NCI-H510A (cell line): Measurements from ENCODE around the gene HOXB3.
"Not testable (repeated sequence)": the region's sequence is repeated elsewhere in the genome, so short reads cannot be mapped to it uniquely, and the experiment has no call there.

Source experiments
- DNase-seq: peaks from one replicate; lab custom pipeline; 2025; lab: John Stamatoyannopoulos, UW

HOXB3 gene

DNA sequence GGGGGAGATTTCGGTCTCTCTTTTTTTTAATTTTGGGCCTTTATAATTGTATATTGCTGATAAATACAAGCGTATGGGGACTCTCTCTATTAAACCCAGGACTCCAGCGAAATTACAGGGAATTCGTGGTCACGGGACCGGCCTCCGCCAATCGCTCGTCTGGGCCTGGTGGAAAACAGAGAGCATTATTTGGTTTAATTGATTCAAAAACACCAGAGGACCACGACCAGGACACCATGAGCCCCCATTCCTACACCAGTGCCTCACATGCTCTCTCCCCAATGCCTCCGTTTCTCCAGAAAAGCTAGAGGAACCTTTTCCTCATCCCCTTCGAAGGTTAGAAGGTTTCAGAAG is 45.0 kb downstream of the HOXB3 start, which contains the start of gene HOXB2:
Gene HOXB2 (minus strand): TSS at position 88 of the 354 bp plus-strand sequence. CDS start 198 bp downstream, outside the sequence.
- no peak for DNase-seq

DNA sequence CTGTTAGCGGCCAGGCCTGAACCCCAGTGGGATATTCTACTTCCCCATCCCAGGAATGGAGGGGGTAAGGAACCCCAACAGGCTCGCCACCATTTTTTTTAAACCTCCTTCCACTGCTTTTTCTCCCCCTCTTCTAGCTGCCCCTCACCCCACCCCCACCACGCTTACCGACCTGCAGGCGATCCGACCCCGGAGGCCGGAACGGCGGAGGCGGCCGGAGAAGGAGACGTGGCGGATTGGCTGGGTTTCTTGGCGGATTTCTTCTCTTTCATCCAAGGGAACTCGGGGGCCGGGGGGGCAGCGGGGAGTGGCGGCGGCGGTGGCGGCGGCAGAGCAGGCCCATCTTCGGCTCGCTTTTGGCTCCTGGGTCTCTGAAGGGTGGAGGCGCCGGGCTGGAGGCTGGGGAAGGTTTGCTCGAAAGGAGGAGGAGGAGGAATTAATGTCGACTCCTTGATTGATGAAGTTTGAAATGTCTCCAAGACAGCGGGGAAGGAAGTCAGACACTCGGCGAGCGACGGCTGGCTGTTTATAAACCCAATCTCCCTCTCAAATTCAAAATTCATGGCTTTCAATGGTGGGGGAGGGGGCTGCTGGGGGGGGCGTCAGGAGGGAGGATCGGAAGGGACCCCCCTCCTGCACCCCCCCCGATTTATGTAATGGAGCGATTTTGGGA is 45.6 kb downstream of the HOXB3 start:
- no peak for DNase-seq

DNA sequence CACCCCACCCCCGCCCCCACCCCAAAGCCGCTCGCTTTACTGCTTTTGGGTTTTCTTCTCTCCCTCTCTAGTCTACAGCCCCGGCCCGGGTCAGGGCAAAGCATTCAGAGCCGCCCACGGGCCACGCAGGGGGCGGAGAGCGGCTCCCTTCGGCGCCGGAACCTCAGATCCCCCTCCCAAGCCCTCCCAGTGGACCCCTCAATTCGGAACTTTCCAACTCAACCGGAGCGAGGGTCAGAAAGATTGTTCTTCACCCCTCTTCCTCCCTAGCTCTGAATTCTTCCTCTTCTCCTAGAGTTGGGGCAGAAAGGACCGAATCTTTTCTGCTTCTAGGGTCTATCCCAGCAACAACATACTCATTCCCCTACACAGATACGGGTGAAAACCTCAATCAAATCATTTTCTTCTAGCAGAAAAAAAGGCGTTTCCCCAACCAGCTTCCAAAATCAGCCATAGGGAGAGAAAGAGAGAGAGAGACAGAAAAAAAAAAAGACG is 46.1 kb downstream of the HOXB3 start:
- no peak for DNase-seq

DNA sequence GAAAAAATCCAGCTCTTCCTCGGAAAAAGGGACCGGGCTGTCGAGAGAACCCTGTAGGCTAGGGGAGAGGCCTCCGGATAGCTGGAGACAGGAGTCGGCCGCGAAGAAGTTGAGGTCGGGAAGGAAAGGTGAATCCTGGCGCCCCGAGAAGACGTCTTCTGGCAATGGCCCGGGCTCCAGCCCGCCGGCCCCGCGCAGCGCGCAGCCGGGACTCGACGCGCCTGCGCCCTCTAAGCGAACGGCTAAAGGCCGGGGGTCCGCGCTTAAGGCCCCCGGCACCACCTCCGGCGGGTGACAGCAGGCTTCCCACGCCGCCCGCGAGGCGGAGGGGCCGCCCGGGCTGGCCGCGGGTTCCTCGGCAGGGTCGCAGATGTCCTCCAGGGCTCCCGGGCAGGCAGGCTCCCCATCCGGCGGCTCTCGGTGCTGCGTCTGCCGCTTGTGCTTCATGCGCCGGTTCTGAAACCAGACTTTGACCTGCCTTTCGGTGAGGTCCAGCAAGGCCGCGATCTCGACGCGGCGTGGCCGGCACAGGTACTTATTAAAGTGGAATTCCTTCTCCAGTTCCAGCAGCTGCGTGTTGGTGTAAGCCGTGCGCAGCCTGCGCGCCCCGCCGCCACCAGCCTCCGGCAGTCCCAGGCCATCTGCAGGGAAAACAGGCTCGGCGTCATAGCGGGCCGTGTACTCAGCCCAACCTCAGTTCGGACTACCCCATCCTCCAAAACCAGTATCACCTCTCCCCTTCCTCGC is 46.8 kb downstream of the HOXB3 start:
- peak; percentile 52 for DNase-seq

DNA sequence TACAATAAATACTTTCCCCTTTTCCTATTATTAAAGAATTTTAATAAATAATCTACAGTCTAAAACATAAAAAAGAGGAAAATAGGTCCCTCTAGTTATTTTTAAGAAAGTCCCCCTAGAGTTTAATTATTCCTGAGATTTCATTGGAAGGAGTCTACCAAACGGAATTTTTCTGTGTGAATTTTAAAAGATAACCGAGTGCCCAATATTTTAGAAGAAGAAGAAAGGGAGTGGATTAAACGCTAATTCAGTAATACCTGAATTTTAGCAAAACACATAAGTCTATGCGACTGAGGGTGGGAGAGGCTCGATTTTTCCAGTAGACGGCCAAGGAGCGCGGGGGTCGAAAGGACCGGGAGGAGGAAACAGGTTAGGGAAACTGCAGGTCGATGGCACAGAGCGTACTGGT is 47.3 kb downstream of the HOXB3 start:
- no peak for DNase-seq

DNA sequence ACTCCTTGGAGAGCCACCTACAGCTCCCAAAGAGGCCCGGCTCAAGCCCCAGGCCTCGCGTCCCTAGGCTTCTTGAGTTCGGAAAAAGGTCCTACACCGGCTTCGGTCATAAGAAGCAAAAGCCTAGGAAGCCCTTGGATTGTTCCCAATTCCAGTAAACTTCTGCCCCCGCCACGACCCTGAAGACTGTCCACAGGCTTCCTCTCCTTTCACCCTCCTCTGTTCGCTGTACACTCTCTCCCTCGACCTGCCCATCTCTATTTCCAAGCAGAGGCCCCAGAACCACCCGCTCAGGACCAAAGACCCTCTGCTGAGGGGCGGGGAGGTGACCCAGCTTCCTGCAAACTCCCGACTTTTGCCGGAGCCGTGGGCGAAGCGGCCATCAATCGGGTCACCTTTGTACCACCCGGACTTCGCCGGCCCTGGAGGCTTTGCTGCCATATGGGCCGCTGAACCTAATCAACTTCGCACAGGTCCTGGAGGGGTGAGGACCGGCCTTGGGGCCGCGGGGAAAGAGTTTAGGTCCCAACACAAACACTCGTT is 47.9 kb downstream of the HOXB3 start:
- no peak for DNase-seq

DNA sequence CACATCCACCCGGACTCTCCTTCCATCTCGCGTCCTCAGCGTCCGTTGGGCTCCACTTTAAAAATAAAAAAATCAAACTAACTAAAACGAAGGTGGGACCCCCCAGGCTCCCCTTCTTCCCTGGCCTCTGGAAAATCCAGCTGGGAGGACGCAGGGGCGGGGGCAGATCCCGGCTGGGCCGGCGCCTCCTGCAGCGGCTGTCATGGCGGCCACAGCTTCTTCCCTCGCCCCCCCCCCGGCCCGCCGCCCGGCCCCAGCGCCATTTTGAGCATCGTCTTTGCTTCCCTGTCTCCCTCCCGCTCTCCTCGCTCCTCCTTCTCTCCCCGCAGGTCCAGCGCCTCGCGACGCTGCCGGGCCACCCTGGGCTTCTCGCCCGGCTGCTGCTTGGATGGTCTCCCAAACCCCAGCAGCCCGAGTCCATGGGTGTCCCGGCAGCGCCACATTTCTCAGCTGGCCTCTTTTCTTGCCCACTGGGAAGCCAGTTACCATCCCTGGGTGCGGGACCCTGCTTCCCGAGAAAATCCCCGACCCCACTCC is 48.4 kb downstream of the HOXB3 start:
- no peak for DNase-seq

DNA sequence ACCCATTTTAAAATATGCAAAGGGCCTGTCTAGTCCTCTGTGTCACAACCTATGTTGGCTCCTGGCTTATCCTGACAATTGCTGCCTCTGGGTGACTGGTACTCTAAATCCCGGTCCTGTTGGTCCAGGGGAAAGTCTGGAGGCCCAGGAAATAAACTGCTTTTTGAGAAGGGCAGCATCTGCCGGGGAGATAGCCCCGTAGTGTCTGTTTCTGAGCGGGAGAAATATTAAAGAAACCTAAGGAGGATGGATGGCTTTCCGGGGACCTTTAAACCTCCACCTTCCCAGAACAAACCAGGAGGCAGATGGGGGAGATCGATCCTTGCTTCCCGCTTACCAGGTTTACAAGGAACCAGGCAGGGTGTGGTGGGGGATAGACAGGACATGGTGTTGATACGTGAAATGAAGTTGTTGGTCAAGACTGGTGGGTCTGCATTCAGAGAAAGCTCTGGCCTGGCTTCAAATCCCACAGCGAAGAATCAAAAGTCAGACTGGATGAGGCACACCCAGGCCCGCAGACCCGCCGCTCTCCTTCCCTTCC is 48.9 kb downstream of the HOXB3 start:
- no peak for DNase-seq

DNA sequence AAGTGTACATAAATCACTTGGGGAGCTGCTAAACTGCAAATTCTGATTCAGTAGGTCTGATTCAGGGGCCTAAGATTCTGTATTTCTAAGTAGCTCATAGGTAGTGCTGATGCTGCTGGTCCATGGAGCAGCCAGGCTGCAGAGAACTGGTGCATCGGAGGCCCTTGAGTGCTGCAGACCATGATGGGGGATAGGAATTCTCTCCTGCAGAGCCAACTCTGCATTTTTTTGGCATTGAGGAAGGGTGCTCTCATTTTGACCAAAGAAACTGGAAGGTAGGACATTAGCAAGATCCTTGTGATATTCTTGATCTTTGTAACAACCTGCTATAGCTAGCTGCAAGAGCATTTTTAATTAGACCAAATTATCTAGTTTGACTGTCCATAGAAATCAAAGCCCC is 49.8 kb downstream of the HOXB3 start:
- no peak for DNase-seq

DNA sequence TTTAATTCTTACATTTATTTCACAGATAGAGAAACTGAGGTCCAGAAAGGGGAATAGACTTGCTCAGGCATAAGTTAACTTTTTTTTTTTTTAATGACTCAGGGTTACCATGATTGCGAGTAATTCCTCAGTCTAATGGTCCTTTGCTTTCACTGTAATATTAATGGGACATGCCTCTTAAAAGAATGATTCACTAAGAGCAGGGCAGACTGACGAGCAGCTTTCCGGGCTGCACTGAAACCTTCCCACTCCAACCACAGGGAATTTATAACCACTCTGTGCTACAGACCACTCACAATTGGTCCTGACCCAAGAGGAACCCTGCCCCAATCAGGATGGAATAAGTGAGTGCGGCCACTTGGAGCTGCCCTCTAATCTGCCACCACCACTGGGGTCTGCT is 50.9 kb downstream of the HOXB3 start:
- no peak for DNase-seq

DNA sequence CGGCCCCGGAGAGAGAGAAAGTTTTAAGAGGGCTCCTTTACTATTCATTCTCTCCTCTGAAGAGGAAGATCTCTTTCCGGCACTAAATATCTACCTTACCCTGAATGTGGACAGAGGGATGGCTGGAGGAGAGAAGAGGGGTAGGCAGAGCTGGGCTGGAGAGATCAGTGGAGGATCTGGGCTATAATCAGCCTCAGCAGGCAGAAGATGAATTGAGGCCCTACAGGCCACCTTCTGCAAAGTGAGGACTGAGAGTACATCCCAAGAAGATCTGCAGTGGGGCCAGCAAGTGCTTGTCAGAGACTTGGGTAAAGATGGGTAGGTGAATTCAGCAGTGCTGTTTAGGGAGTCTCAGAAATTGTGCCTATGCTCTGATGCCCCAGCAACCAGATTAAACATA is 52.7 kb downstream of the HOXB3 start:
- no peak for DNase-seq

DNA sequence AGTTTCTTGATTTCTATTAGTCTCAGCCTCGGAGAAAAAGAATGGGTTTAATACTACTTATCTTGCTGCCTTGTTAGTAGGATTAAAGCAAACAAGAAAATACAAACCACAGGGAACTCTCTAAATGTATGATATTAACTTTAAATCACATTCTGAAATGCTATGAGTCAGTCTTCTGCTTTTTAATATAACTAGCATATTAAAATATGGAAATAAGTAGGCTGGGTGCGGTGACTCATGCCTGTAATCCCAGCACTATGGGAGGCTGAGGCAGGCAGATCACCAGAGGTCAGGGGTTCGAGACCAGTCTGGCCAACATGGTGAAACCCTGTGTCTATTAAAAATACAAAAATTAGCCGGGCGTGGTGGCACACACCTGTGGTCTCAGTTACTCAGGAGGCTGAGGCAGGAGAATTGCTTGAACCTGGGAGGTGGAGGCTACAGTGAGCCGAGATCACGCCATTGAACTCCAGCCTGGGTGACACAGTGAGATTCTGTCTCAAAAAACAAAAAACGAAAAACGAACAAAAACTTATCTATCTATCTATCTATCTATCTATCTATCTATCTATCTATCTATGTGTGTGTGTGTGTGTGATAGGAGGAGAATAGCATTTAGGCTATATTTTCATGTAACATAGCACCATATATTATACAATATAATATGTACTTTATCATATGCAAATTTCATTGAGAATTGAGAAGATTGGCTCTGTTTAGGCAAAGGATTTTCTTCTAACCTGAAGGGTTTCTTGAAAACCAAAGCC is 54.1 kb downstream of the HOXB3 start:
- not testable (repeated sequence) for DNase-seq

DNA sequence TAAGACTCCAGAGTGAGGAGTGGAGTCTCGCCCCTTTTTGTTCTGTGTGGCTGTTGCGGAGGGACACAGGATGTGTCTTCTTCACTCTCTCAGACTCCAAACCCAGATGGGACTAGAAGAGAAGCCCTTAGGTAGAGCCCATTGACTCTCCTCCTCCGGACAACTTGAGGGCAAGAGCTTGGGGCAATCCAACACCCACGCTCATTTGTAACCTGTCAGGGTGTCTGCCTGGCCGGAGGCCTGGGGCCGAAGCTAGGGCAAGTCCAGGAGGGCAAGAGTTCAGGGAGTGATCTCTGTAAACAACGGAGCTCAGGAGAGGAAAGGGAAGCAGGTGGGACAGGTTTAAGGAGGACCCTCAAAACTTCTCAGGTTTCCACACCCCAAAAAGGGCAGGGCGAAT is 57.8 kb downstream of the HOXB3 start:
- DNase-seq, result no peak

DNA sequence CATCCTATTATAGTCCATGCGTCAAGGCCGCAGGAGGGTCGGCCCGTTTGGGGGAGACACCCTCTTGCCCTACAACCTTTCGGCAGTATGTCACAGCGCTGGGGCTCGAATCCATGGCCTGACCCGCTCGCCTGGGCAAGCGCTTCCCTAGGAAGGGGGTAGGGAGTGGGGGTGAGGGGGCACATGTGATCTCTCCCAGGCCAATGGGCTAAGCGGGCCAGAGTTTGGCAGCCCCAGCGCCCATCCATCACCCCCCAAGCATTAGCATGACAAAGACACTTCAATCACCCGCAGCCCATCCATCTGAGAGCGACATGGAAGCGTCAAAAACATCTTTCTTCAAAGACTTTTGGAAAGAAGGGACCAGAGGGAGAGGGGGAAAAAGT is 59.2 kb downstream of the HOXB3 start, which contains the start of gene HOXB1:
Gene HOXB1 (minus strand): TSS at position 125 of the 386 bp plus-strand sequence. CDS start 107 bp downstream, at position 18.
- DNase-seq, result no peak

DNA sequence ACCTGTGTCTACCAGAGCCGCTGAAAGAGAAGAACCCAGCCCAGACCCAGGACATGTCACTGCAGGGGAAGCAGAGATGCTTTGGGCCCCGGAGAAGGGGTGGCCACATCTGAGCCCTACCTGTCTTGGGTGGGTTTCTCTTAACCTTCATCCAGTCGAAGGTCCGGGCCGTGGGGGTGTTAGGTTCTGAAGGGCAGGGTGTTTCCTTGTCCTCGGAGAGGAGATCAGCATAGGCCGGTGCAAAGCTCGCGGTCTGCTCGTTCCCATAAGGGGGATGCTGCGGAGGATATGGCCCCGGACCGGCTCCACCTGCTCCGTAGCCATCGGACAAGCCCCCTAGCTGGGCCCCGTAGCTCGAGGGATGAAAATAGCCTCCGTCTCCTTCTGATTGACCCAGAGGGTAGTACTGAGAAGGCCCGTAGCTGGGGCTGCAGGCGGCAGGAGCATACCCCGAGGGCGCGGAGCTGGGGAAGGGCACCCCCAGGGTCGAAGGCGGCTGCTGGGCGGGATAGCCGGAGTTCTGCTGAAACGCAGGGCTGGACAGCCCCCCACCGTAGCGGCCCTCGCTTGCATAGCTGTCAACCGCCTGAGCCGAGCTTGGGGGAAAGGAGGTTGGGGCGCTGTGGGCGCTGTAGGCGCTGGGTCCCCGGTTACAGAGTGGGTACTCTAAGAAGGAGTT is 59.7 kb downstream of the HOXB3 start:
- DNase-seq, result no peak

DNA sequence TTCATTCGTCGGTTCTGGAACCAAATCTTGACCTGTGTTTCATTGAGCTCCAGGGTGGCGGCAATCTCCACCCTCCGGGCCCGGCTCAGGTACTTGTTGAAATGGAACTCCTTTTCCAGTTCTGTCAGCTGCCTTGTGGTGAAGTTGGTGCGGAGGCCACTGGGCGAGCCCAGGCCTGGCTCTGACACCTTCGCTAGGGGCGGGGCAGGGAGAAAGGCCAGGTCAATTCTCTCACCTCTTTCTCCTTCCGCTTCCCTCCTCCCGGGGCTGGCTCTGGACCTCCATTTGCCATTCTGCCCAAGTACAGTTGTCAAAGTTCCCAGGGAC is 60.4 kb downstream of the HOXB3 start:
- no peak for DNase-seq

DNA sequence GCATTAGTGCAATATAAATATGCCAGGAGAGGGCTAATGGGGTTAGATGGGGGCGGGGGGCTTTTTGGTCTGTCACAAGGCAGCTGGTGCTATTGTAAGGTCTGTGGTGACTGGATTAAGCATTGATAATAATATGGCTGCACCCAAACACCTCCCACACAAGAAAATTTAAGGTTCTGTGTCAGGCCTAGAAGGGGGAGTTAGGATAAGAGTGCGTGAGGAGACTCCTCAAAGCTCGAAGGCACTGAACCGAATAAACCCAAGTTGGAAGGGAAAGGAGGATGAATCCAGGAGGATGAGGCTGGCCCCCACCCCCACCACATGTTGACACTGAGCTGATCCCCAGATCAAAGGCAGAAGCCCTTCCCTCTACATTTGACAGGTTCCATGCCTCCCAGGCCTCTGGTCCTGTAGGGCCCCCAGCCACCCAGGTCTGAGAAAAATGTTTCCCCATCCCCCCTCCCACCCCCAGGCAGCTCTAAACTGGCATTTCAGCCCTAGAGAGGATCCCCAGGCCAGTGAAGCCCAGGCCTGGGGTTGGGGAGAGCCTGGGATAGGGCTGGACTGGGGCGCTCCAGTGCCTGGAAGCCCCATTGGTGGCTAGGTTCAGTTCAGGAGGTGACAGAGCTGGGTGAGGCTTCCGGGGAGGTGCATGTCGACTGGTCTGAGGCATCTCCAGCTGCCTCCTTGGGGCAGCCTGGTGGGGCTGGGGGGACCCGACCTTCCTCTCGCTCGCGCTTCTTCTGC is 60.9 kb downstream of the HOXB3 start:
- no peak for DNase-seq

DNA sequence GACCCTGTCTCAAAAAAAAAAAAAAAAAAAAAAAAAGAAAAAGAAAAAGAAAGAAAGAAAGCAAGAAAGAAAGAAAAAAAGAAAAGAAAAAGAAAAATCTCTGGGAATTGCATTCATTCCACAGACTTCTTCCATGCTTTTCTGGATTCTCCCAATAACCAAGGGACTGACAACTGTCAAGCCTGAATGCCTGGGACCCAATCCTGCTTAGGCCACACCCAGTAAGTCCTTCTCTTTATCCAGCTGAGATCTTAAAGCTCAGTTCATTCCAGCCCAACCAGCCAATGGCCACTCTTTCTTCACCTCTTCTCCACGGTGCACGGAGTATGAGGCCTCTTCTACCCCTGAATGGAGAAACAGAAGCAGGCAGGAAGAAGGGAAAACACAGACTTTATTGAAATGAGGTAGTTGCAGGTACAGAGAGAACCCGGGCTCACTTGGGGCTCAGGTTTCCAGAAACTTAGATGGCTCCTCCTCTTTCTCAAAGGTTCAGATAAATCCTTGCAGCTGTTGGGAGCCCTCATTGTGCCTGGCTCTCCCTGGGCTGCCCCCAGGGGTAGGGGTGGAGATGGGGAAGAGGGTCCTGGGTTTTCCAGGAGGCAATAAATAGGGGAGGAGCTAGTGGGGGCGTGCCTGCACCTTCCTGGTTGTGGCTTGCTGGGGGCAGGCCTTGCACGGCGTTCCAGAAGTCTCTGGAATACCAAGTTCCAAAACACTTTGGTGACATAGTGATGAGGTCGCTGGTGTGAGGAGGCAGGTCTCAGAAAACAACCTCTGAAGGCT is 61.7 kb downstream of the HOXB3 start:
- DNase-seq, result no peak

DNA sequence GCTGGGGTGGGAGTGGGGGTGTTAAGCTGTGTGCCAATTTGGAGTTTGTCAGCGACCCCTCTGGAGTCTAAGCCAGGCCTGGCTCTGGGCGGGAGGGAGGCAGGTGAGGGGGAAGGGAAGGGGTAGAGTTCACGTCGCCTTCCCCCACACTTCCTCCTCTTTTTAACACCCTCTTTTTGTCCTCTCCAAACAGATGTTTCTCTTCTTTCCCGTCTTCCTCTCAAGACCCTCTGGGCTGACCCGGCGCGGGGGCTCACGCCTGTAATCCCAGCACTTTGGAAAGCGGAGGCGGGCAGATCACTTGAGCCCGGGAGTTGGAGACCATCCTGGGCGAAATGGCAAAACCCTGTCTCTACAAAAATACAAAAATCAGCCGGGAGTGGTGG is 62.5 kb downstream of the HOXB3 start:
- DNase-seq, result no peak
